Colonic mucosa (tissue), 4 donors: Measurements from ENCODE around the gene SEMA5A. TPM values are rescaled to one million over a fixed set of nuclear protein-coding genes. Genes with fewer than 3 reads are reported as not detected.

Experiments used
- DNase-seq: peaks from one replicate; pipeline ENCODE4 v3.0.0-alpha.2; 2020
- H3K27ac ChIP-seq: fragments of 200-600 bp; one replicate; pipeline ENCODE4 v1.8.0; 2021
- H3K27me3 ChIP-seq: fragments of 200-600 bp; one replicate; pipeline ENCODE4 v1.8.0; 2021
- H3K36me3 ChIP-seq: fragments of 200-600 bp; one replicate; pipeline ENCODE4 v1.8.0; 2021
- H3K4me1 ChIP-seq: fragments of 200-600 bp; one replicate; pipeline ENCODE4 v1.8.0; 2021; ENCODE audit warnings: mild to moderate bottlenecking
- H3K4me3 ChIP-seq: fragments of 200-600 bp; one replicate; pipeline ENCODE4 v1.8.0; 2021
- H3K9ac ChIP-seq, 2 donors: one replicate each; pipeline ENCODE4 v1.7.0; 2013; ENCODE audit warnings: control low read depth in 2 of 2, low read depth in 2 of 2, low read length in 2 of 2
- H3K9me3 ChIP-seq: fragments of 200-600 bp; one replicate; pipeline ENCODE4 v1.8.0; 2021
- CTCF ChIP-seq: fragments of 200-600 bp; IDR thresholded peaks from one replicate; pipeline ENCODE4 v1.8.0; 2022; ENCODE audit warnings: antibody characterized with exemption, mild to moderate bottlenecking
- intact Hi-C: fragments of 100-400 bp; cut with DNase I; formaldehyde crosslinking; loops from one replicate; pipeline ENCODE4 v1.14.1; 2022
- total RNA-seq, 2 donors: library from RNA; stranded (reverse); fragmentation: NEBNext Ultra II Directional in 1 of 2; extraction: Animal tissue kit (Norgen Biotek cat#: 25700) in 1 of 2; gene quantifications; one replicate each; pipeline ENCODE4 v1.2.1, GENCODE V29; 2021
- donor health status: healthy.
- donor health status: DM: no; HTN: no; CAD: no.
- donor health status: DM: no; HTN: no; CAD: no.

The SEMA5A gene
- total RNA-seq, 2 donors from 2014 or later: 23.3 to 32.7 TPM

GRCh38 chr5:9512457-9512856 lies 33.4 kb downstream of the SEMA5A start:
- Histone ChIP-seq H3K4me3 (no peak overlapping the region), H3K9me3 (no peaks in the 10 kb centered on the region), H3K9ac (no peak overlapping the region), H3K27me3 (no peaks in the 10 kb centered on the region), H3K4me1 (no peaks in the 10 kb centered on the region), H3K27ac (no peak overlapping the region), H3K36me3 (no peaks in the 10 kb centered on the region)
- DNase-seq: no peak
- TF ChIP-seq CTCF: no peak
- intact Hi-C loops: loop anchor here (10.0 kb wide), 1 partner anchor 138 kb away; no protein-coding TSS in a partner anchor

GRCh38 chr5:9507974-9508373 lies 37.9 kb downstream of the SEMA5A start:
- H3K4me1 ChIP-seq: no peaks in the 10 kb centered on the region
- H3K27me3 ChIP-seq: no peaks in the 10 kb centered on the region
- H3K9me3 ChIP-seq: no peaks in the 10 kb centered on the region
- DNase-seq: no peak
- no peak overlapping the region for H3K4me3 ChIP-seq
- TF ChIP-seq CTCF: no peak
- no peak overlapping the region for H3K27ac ChIP-seq
- no peaks in the 10 kb centered on the region for H3K36me3 ChIP-seq
- H3K9ac ChIP-seq: no peak overlapping the region
- intact Hi-C loops: no loop called here

DNA sequence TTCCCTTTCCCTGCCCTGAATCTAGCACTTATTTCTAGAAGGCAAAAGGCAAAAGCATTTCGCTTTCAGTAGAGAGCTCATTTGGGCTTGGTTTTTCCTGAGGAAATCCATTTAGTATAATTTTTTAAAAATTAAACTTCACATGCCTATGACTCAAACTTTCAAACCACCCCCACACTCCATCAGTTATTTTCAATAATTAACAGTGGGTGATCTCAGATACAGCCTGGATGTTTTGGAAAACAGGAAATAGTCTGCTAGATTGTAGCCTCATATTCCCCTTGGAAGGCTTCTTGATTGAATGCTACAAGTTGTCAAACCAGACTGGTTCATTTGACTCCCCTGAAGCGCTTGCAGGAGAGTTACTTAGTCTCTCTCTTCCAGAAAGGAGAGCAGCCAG lies 40.6 kb downstream of the SEMA5A start:
- TF ChIP-seq CTCF: no peak
- Histone ChIP-seq H3K27ac (no peak overlapping the region), H3K9ac (no peak overlapping the region), H3K9me3 (no peaks in the 10 kb centered on the region), H3K4me3 (no peak overlapping the region), H3K27me3 (no peaks in the 10 kb centered on the region), H3K4me1 (no peaks in the 10 kb centered on the region), H3K36me3 (no peaks in the 10 kb centered on the region)
- DNase-seq: no peak
- intact Hi-C loops: no loop called here

- Histone ChIP-seq H3K9me3 (no peaks in the 10 kb centered on the region), H3K9ac (no peak overlapping the region), H3K36me3 (no peaks in the 10 kb centered on the region), H3K4me1 (no peaks in the 10 kb centered on the region), H3K27me3 (no peaks in the 10 kb centered on the region), H3K4me3 (no peak overlapping the region), H3K27ac (no peak overlapping the region)
- intact Hi-C loops: no loop called here
- DNase-seq: no peak
- TF ChIP-seq CTCF: no peak
These were observed 43.0 kb downstream of the SEMA5A start for GRCh38 chr5:9502864-9503263.

GRCh38 chr5:9502050-9502834 lies 43.6 kb downstream of the SEMA5A start:
- H3K27ac ChIP-seq: no peak overlapping the region
- no peaks in the 10 kb centered on the region for H3K27me3 ChIP-seq
- no peaks in the 10 kb centered on the region for H3K36me3 ChIP-seq
- no peak overlapping the region for H3K4me3 ChIP-seq
- no peak overlapping the region for H3K9ac ChIP-seq
- TF ChIP-seq CTCF: no peak
- intact Hi-C loops: no loop called here
- H3K4me1 ChIP-seq: no peaks in the 10 kb centered on the region
- DNase-seq: no peak
- H3K9me3 ChIP-seq: no peaks in the 10 kb centered on the region
